Memory B cell (primary cell): Measurements from ENCODE around the gene PLCXD3.
"Not testable (repeated sequence)": the region's sequence is repeated elsewhere in the genome, so short reads cannot be mapped to it uniquely, and the experiment has no call there.

Source experiments
- ATAC-seq: fragments of 150-1000 bp; cut with Tn5 transposase; 2 replicates; pipeline ENCODE4 v1.10.0; 2021; ENCODE audit warnings: low read depth, mild to moderate bottlenecking, moderate library complexity
- DNase-seq, 2 donors: peaks; one replicate each; pipeline ENCODE4 v3.0.0; 2022; ENCODE audit warnings: low spot score in 2 of 2
- H3K27ac Mint-ChIP-seq: one replicate; pipeline ENCODE4 v1.8.0; 2022; ENCODE audit warnings: mild to moderate bottlenecking, moderate library complexity, mixed read lengths
- H3K27me3 Mint-ChIP-seq: one replicate; pipeline ENCODE4 v1.8.0; 2022; ENCODE audit warnings: mixed read lengths
- H3K36me3 Mint-ChIP-seq: one replicate; pipeline ENCODE4 v1.8.0; 2022; ENCODE audit warnings: mild to moderate bottlenecking, mixed read lengths
- H3K4me1 Mint-ChIP-seq: one replicate; pipeline ENCODE4 v1.8.0; 2022; ENCODE audit warnings: mixed read lengths
- H3K4me3 Mint-ChIP-seq: one replicate; pipeline ENCODE4 v1.8.0; 2022; ENCODE audit warnings: mild to moderate bottlenecking, moderate library complexity, mixed read lengths
- H3K9me3 Mint-ChIP-seq: one replicate; pipeline ENCODE4 v1.8.0; 2022; ENCODE audit warnings: mixed read lengths

Gene PLCXD3

DNA sequence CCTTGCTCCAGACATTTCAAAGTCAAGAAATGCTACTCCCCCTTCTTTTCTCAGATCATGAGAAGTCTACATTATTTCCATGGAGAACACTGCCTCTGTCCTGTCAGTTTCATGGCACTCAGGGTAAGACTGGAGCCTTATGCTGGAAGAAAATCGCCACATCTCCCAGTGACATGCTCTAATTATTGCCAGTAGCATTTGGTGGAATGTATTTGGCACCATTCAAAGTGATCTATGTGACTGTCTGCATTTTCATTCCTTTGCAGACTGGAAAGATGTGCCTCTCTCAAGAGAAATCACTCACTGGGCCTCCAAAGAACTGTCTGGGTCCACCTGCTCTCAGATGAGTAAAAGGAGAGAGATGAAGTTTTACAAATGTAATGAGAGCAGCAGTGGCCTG, 840 bp upstream of the PLCXD3 start:
- ATAC-seq: no peak
- no peaks in the 10 kb centered on the region for H3K36me3 Mint-ChIP-seq
- no peak overlapping the region for H3K4me3 Mint-ChIP-seq
- peaks cover 16% of the 10 kb centered on the region for H3K27me3 Mint-ChIP-seq
- no peaks in the 10 kb centered on the region for H3K4me1 Mint-ChIP-seq
- no peak for DNase-seq
- H3K27ac Mint-ChIP-seq: no peak overlapping the region
- no peaks in the 10 kb centered on the region for H3K9me3 Mint-ChIP-seq

DNA sequence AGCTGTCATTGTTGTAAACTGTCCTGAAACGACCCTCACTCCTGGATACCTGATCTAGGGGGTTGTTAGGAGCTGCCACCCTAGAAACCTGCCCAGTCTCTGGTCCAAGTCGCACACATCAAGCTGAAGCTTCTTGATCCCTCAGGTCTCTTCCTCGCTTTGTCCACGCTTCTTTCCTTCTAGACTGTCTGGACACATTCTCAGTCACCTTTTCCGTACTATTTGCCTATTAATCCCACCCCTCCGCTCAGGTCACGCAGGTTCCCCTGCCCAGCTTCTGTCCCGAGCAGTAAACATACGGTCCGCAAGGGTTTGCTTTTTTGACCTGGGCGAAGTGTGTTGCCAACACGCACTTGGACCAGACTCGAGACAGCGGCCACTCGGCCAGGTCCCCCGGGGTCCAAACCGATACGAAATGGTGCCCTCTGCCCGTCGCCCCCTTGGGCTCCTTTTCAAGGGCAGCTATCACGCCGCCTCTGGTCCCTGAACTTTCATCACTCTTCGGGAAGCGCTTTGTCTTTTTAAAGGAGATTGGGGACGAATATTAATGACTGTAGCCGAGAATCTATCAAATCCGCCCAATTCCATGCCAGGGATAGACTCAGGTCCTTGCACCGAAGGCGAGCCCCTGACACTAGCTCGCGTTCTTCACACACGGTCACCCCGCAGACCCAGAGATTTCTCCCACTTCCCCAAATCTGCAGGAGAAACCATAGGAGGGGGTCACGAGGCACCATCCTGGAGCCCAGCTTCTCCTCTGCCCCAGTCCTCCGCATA, 814 bp downstream of the PLCXD3 start:
- Mint-ChIP-seq H3K9me3 (no peaks in the 10 kb centered on the region), H3K4me1 (no peaks in the 10 kb centered on the region), H3K27me3 (peaks cover 16% of the 10 kb centered on the region), H3K27ac (no peak overlapping the region), H3K4me3 (no peak overlapping the region), H3K36me3 (no peaks in the 10 kb centered on the region)
- no peak for ATAC-seq
- DNase-seq: no peak

DNA sequence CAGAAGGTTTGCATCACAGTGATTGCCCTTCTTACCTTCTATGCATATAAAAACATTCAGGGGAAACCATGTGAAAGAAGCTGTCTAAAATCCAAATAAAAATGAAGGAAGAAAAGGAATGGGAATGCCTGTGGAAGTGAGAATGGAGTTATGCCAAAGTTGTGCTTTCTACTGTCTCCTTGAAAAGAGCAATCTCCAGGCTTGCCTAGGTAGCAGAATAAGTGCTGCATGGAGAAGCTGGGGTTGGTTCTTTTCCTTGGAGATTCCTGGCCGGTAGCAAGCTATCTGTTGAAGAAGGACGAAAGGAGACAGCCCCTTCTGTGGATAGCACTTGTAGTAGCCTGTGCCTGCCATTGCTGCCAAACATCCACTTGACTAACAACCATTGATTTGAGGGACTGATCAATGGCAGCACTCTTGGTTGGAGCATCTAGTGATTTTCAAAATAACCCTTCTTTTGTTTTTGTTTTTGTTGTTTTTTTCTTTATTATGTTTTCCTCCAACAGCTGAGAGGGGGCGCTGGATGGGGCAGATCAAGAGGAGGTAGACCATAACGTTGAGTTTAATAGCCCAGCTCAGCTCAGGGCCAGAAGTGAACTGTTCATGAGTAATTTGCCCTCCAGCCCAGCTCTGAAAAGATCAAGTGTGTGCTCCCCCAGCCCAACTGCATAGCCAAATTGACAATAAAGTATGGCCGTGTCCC, 1.6 kb downstream of the PLCXD3 start:
- Mint-ChIP-seq H3K27me3 (peaks cover 16% of the 10 kb centered on the region), H3K4me3 (no peak overlapping the region), H3K4me1 (no peaks in the 10 kb centered on the region), H3K9me3 (no peaks in the 10 kb centered on the region), H3K36me3 (no peaks in the 10 kb centered on the region), H3K27ac (no peak overlapping the region)
- ATAC-seq (no peak), DNase-seq (no peak)

DNA sequence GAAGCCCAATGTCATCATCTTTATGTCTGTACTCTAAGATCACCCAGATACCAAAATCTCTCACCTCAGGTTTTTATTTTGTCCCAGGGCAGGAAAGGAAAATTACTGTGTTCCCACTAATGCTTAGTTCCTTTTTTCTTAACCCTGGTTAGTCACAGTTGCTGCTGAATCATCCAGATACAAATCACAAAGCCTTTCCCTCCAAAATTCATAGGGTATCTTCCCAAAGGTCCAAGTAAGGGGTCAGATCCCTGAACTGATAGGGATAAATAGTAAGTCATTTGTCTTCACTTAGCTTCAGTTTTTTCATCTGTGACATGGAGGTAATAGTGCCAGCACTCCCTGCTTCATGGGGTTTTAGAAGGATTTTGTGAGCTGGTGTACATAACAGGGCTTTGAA, 2.2 kb downstream of the PLCXD3 start:
- ATAC-seq: no peak
- Mint-ChIP-seq H3K4me1 (no peaks in the 10 kb centered on the region), H3K9me3 (no peaks in the 10 kb centered on the region), H3K27ac (no peak overlapping the region), H3K27me3 (peaks cover 16% of the 10 kb centered on the region), H3K36me3 (no peaks in the 10 kb centered on the region), H3K4me3 (no peak overlapping the region)
- DNase-seq: no peak

DNA sequence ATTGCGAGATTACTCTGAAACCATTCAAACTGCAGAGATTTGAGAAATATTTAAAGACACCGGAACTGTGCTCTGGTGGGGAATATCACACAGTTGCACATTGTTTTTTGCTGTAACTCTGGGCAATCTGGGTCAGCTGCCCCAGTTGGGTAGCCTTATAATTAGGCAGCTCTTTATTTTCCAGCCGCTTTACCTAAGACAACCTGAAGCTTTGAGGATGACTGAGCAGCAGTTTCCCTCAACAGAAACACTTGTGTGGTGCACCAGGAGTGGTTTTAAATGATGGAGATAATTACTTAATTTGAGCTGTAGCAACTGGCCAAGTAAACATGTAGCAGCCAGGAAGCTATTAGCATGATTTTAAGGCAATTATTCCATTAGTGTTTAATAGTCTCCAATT, 2.9 kb downstream of the PLCXD3 start:
- Mint-ChIP-seq H3K27ac (no peak overlapping the region), H3K27me3 (peaks cover 14% of the 10 kb centered on the region), H3K4me3 (no peak overlapping the region), H3K36me3 (no peaks in the 10 kb centered on the region), H3K4me1 (no peaks in the 10 kb centered on the region), H3K9me3 (no peaks in the 10 kb centered on the region)
- DNase-seq: no peak
- no peak for ATAC-seq

DNA sequence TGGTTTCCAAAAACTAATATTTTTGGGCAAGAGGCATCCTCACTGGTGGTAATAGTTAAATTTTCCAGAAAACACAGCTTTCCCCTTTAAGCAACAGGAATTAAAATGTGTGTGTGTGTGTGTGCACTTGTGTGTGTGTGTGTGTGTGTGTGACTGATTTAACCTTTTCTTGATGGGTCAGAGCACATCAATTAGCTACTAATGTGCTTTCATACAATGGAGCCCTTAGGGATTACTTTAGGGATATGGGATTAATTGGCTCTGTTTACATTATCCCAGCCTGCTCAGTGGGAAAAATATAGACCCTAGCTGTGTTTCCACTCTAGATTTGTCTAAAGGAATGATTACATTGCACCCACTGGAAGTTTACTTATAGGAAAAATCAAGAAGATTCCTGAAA, 6.5 kb downstream of the PLCXD3 start:
- H3K4me1 Mint-ChIP-seq: no peaks in the 10 kb centered on the region
- no peak for ATAC-seq
- no peak overlapping the region for H3K4me3 Mint-ChIP-seq
- DNase-seq: no peak
- peaks cover 3% of the 10 kb centered on the region for H3K9me3 Mint-ChIP-seq
- no peak overlapping the region for H3K27ac Mint-ChIP-seq
- peaks cover 1% of the 10 kb centered on the region for H3K27me3 Mint-ChIP-seq
- no peaks in the 10 kb centered on the region for H3K36me3 Mint-ChIP-seq

DNA sequence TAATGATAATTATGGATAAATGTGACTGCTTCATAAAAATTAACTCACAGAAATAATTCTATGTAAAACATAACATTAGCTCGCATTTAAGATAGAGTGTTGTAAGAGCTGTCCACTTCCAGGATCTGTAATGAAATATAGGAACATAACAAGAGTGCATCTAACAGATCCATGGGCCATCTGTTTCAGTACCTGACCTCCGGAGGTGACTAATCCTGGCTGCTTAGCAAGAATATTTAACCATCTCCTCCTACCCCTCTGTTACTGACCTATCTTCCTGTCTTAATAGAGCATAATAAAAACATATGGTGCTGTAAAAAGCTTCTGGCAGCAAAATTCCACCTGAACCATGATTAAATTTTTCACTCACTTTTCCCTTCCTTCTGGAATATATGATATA, 7.1 kb downstream of the PLCXD3 start:
- H3K9me3 Mint-ChIP-seq: peaks cover 3% of the 10 kb centered on the region
- H3K27ac Mint-ChIP-seq: no peak overlapping the region
- H3K4me3 Mint-ChIP-seq: no peak overlapping the region
- no peaks in the 10 kb centered on the region for H3K27me3 Mint-ChIP-seq
- DNase-seq: no peak
- no peak for ATAC-seq
- no peaks in the 10 kb centered on the region for H3K36me3 Mint-ChIP-seq
- H3K4me1 Mint-ChIP-seq: no peaks in the 10 kb centered on the region

DNA sequence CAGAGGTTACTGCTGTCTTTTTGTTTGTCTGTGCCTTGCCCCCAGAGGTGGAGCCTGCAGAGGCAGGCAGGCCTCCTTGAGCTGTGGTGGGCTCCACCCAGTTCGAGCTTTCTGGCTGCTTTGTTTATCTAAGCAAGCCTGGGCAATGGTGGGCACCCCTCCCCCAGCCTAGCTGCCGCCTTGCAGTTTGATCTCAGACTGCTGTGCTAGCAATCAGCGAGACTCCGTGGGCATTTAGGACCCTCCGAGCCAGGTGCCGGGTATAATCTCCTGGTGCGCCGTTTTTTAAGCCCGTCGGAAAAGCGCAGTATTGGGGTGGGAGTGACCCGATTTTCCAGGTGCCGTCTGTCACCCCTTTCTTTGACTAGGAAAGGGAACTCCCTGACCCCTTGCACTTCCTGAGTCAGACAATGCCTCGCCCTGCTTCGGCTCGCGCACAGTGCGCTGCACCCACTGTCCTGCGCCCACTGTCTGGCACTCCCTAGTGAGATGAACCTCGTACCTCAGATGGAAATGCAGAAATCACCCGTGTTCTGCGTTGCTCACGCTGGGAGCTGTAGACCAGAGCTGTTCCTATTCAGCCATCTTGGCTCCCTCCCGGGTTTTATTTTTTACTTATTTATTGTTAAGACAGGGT, 16.8 kb downstream of the PLCXD3 start:
- not testable (repeated sequence) for ATAC-seq, H3K27me3 Mint-ChIP-seq, H3K9me3 Mint-ChIP-seq, DNase-seq, H3K4me3 Mint-ChIP-seq, H3K36me3 Mint-ChIP-seq, H3K27ac Mint-ChIP-seq, H3K4me1 Mint-ChIP-seq

DNA sequence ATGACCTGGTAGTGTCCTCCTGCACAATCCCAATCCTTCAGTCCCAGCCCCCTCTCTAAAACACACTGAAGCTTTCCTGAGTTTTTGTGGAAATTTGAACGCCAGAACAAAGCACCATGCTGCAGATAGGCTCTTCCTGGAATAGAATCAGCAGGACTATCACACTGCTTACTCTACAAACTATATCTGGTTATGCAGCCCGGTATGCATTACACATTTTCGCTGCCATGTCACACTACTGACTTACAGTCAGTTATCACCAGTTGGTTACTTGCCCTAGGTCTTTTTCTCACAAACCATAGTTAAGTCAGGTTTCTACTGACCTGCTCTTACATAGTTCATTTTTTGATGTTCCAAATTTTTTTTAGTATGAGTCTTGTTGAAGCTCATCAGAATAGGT, 24.9 kb downstream of the PLCXD3 start:
- Mint-ChIP-seq H3K4me3 (no peak overlapping the region), H3K27ac (no peak overlapping the region), H3K9me3 (peaks cover 3% of the 10 kb centered on the region), H3K27me3 (no peaks in the 10 kb centered on the region), H3K36me3 (no peaks in the 10 kb centered on the region), H3K4me1 (no peaks in the 10 kb centered on the region)
- no peak for ATAC-seq
- no peak for DNase-seq

DNA sequence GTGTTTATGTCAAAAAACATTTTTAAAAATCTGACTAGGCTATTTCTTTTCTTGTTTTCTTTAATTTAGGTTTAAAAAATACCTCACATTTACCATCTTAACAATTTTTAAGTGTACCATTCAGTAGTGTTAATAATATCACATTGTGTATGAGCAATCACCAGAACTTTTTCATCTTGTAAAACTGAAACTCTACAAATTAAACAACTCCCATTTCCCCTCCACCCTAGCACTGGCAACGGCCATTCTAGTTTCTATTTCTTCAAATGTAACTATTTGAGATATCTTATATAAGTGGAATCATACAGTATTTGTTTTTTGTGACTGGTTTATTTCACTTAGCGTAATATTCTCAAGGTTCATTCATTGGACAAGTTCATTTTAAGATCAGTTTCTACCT, 27.7 kb downstream of the PLCXD3 start:
- Mint-ChIP-seq H3K36me3 (no peaks in the 10 kb centered on the region), H3K4me3 (no peak overlapping the region), H3K4me1 (no peaks in the 10 kb centered on the region), H3K27me3 (no peaks in the 10 kb centered on the region), H3K9me3 (peaks cover 3% of the 10 kb centered on the region), H3K27ac (no peak overlapping the region)
- DNase-seq (no peak), ATAC-seq (no peak)

DNA sequence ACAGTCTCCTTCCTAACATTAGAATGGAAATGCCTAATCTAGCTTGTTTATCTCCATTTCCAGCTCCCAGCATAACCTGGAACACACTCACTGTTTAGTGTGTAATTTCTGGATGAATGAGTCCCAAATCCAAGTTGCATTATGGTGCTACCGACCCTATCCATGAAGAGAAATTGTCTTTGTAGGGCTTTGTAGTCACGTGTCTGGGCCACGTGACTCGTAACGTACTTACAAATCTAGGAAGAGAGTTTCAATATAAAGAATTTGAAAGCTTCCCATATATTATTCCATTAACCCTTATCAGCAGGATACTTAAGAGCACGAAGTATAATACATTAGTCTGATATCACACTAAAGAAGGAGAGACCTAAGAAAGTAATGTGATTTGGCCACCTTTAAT, 28.2 kb downstream of the PLCXD3 start:
- no peak for ATAC-seq
- H3K4me3 Mint-ChIP-seq: no peak overlapping the region
- DNase-seq: no peak
- no peaks in the 10 kb centered on the region for H3K36me3 Mint-ChIP-seq
- H3K27ac Mint-ChIP-seq: no peak overlapping the region
- no peaks in the 10 kb centered on the region for H3K27me3 Mint-ChIP-seq
- H3K9me3 Mint-ChIP-seq: no peaks in the 10 kb centered on the region
- H3K4me1 Mint-ChIP-seq: no peaks in the 10 kb centered on the region

DNA sequence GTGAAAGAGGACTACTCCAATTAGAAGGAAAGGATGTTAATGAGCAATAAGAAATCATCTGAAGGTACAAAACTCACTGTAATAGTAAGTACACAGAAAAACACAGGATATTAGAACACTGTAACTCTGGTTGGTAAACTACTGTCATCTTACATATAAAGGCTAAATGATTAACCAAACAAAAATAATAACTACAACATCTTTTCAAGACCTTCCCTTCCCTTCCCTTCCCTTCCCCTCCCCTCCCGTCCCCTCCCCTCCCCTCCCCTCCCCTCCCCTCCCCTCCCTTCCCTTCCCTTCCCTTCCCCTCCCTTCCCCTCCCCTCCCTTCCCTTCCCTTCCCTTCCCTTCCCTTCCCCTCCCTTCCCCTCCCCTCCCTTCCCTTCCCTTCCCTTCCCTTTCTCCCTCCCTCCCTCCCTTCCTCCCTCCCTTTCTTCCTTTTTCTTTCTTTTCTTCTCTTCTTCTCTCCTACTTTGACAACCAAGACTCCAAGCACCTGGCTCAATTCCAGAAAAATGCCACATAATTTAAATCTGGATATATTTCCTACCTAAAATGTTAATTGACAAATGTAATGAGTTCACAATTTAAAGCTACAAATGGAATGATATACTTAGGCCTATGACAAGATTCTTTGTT, 38.7 kb downstream of the PLCXD3 start:
- peaks cover 13% of the 10 kb centered on the region for H3K9me3 Mint-ChIP-seq
- not testable (repeated sequence) for ATAC-seq, H3K27me3 Mint-ChIP-seq, H3K4me3 Mint-ChIP-seq, DNase-seq, H3K36me3 Mint-ChIP-seq, H3K27ac Mint-ChIP-seq, H3K4me1 Mint-ChIP-seq

DNA sequence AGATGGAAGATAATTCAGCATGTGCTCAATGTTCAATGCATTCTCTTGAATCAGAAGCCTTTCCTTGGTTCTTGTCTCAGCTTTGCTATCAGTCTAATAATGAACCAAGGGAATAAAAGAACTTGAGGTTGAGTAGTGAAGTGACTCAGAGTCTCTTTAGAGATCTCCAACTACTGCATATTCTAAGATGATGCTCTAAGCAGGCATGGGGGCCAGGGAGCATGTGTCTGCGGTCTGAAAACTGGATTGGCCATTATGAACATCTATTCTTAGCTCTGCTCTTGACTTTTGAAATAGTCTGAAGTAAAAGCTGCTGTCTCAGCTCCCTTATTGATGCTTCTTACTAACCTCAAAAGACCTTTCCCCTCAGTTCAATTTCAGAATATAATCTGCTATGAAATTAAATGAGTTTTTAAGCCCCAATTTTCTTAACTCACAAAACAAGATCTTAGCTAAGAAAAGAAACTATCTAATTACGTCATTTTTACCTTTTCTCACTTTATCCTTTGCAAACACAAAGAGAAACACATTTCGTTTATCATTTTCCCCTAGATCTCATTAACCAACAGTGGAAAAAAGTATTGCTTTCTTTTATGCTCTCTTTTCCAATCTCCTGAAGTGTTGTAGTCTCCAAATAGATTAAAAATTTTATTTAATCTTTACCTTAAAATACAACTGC, 44.8 kb downstream of the PLCXD3 start:
- no peak for ATAC-seq

DNA sequence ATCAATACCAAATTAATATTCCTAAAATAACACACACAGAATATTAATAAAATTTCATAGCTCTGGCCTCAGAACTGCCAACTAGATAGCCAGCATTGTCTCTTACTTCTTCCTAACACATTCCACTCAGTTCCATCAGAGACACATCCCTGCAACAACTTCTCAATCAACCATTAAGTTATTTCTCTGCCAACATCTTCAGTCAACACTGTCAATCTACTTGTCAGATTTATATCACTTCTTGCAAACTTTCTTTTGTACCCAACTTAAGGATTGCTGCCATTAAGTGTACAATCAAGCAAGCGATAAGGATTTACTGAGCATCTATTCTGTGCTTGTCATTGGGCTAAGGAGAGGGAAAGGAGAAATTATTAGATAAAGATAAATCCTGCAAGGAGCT, 50.8 kb downstream of the PLCXD3 start:
- no peak overlapping the region for H3K27ac Mint-ChIP-seq
- H3K4me3 Mint-ChIP-seq: no peak overlapping the region
- H3K4me1 Mint-ChIP-seq: no peaks in the 10 kb centered on the region
- no peaks in the 10 kb centered on the region for H3K27me3 Mint-ChIP-seq
- ATAC-seq: no peak
- H3K36me3 Mint-ChIP-seq: no peaks in the 10 kb centered on the region
- H3K9me3 Mint-ChIP-seq: no peaks in the 10 kb centered on the region
- DNase-seq: no peak

More for the DNA sequence above, 44.8 kb downstream of the PLCXD3 start:
- H3K4me1 Mint-ChIP-seq: no peaks in the 10 kb centered on the region
- DNase-seq: no peak
- no peak overlapping the region for H3K27ac Mint-ChIP-seq
- peaks cover 1% of the 10 kb centered on the region for H3K9me3 Mint-ChIP-seq
- no peaks in the 10 kb centered on the region for H3K36me3 Mint-ChIP-seq
- H3K27me3 Mint-ChIP-seq: no peaks in the 10 kb centered on the region
- H3K4me3 Mint-ChIP-seq: no peak overlapping the region
